GM23338 (cell line): ENCODE data around the gene TNFRSF1A. TPM values are rescaled to one million over a fixed set of nuclear protein-coding genes. Genes with fewer than 3 reads are reported as not detected.
A peak's percentile ranks its signal among the peaks of the same experiment; 100 is the strongest.

Experiments
- ATAC-seq: fragments of 200-7000 bp; cut with Tn5 transposase; 3 replicates; pipeline ENCODE4 v1.9.1; 2020
- DNase-seq: peaks from one replicate; pipeline ENCODE4 v3.0.0-alpha.2; 2015; ENCODE audit warnings: low spot score
- H2AFZ ChIP-seq: fragments of 200-600 bp; sonication (generic); 2 replicates; pipeline ENCODE4 v1.8.0; 2016; ENCODE audit warnings: antibody characterized with exemption, mild to moderate bottlenecking, moderate library complexity
- H3F3A ChIP-seq: fragments of 200-600 bp; sonication (generic); replicated peaks from 2 replicates; pipeline ENCODE4 v1.8.0; 2017; ENCODE audit warnings: antibody characterized with exemption, mixed run types, low read depth
- H3K27ac ChIP-seq: fragments of 200-600 bp; sonication (generic); 2 replicates; pipeline ENCODE4 v1.6.1; 2016; ENCODE audit warnings: low read depth
- H3K27me3 ChIP-seq: fragments of 200-600 bp; sonication (generic); 2 replicates; pipeline ENCODE4 v1.8.0; 2016; ENCODE audit warnings: mild to moderate bottlenecking, mixed run types, moderate library complexity; ENCODE audit not compliant: insufficient read depth
- H3K36me3 ChIP-seq: fragments of 200-600 bp; sonication (generic); 2 replicates; pipeline ENCODE4 v1.8.0; 2016; ENCODE audit warnings: mild to moderate bottlenecking; ENCODE audit not compliant: insufficient read depth
- H3K4me1 ChIP-seq: fragments of 200-600 bp; sonication (generic); 2 replicates; pipeline ENCODE4 v1.8.0; 2016; ENCODE audit warnings: mild to moderate bottlenecking, moderate library complexity; ENCODE audit not compliant: insufficient read depth
- H3K4me2 ChIP-seq: fragments of 200-600 bp; sonication (generic); 2 replicates; pipeline ENCODE4 v1.7.1; 2017; ENCODE audit warnings: mixed run types
- H3K4me3 ChIP-seq: fragments of 200-600 bp; sonication (generic); 2 replicates; pipeline ENCODE4 v1.6.1; 2016; ENCODE audit warnings: mixed run types
- H3K79me2 ChIP-seq: fragments of 200-600 bp; sonication (generic); replicated peaks from 2 replicates; pipeline ENCODE4 v1.8.0; 2017; ENCODE audit warnings: mild to moderate bottlenecking; ENCODE audit not compliant: insufficient read depth
- H3K9me2 ChIP-seq: fragments of 200-600 bp; sonication (generic); 2 replicates; pipeline ENCODE4 v1.8.0; 2017; ENCODE audit not compliant: insufficient read depth
- H4K20me1 ChIP-seq: fragments of 200-600 bp; sonication (generic); replicated peaks from 2 replicates; pipeline ENCODE4 v1.8.0; 2017; ENCODE audit warnings: mild to moderate bottlenecking; ENCODE audit not compliant: insufficient read depth
- H3K27ac Mint-ChIP-seq: 2 replicates; pipeline ENCODE4 v1.8.0; 2020; ENCODE audit warnings: inconsistent platforms, mild to moderate bottlenecking, moderate library complexity, mixed read lengths
- H3K27me3 Mint-ChIP-seq: 3 replicates; pipeline ENCODE4 v1.8.0; 2022; ENCODE audit warnings: low read depth, mild to moderate bottlenecking, moderate library complexity, mixed read lengths, inconsistent platforms; ENCODE audit not compliant: insufficient read depth, poor library complexity
- H3K36me3 Mint-ChIP-seq: 3 replicates; pipeline ENCODE4 v1.8.0; 2021; ENCODE audit warnings: low read depth, mild to moderate bottlenecking, inconsistent platforms, moderate library complexity, mixed read lengths
- H3K4me1 Mint-ChIP-seq: 3 replicates; pipeline ENCODE4 v1.8.0; 2020; ENCODE audit warnings: mild to moderate bottlenecking, inconsistent platforms, mixed read lengths
- H3K4me3 Mint-ChIP-seq: 3 replicates; pipeline ENCODE4 v1.8.0; 2021; ENCODE audit warnings: moderate library complexity, mild to moderate bottlenecking, inconsistent platforms, mixed read lengths
- H3K9me3 Mint-ChIP-seq: 3 replicates; pipeline ENCODE4 v1.8.0; 2020; ENCODE audit warnings: moderate library complexity, mild to moderate bottlenecking, inconsistent platforms, mixed read lengths
- CREB1 ChIP-seq: fragments of 250-450 bp; sonication (Bioruptor Pico); IDR thresholded peaks from 2 replicates; pipeline ENCODE4 v1.5.0; 2020; ENCODE audit warnings: low read depth, mild to moderate bottlenecking, moderate library complexity
- POLR2AphosphoS5 ChIP-seq: IDR thresholded peaks from 2 replicates; pipeline ENCODE4 v1.6.1; 2016; ENCODE audit warnings: antibody characterized with exemption, low read depth
- STAT1 ChIP-seq: IDR thresholded peaks from one replicate; pipeline ENCODE4 v1.6.1; 2016; ENCODE audit warnings: antibody characterized with exemption; ENCODE audit not compliant: unreplicated experiment
- ZNF331 ChIP-seq: fragments of 250-450 bp; sonication (Bioruptor Pico); IDR thresholded peaks from 2 replicates; pipeline ENCODE4 v1.5.0; 2020; ENCODE audit warnings: low read depth, mild to moderate bottlenecking, moderate library complexity
- ZNF462 ChIP-seq: fragments of 250-450 bp; sonication (Bioruptor Pico); IDR thresholded peaks from 2 replicates; pipeline ENCODE4 v1.5.0; 2020; ENCODE audit warnings: mild to moderate bottlenecking, moderate library complexity
- polyA plus RNA-seq: library from polyadenylated mRNA; unstranded; fragments of >200 nt; fragmentation: Nextera tagmentation; extraction: Ambion mirVana; gene quantifications from 2 replicates; pipeline ENCODE4 v1.2.1, GENCODE V29; 2016
- total RNA-seq: library from RNA; depleted of rRNA; stranded (reverse); fragments of >200 nt; shearing (Covaris generic); gene quantifications from 2 replicates; pipeline ENCODE4 v1.2.3, GENCODE V29; 2014
- TF ChIP-seq, protein P1 (sequence below), 2 experiments: fragments of 200-600 bp in 1 of 2; sonication (generic) in 1 of 2; conservative IDR thresholded peaks; 2 replicates each; pipeline versions ENCODE4 v1.5.1 to v1.6.1; 2016 to 2017; ENCODE audit warnings: antibody characterized with exemption in 2 of 2, low read depth in 2 of 2, mild to moderate bottlenecking in 2 of 2, moderate library complexity in 1 of 2

TNFRSF1A gene
- total and polyA plus RNA-seq, 2 experiments from 2014 or later: 24.3 to 43.4 TPM

DNA sequence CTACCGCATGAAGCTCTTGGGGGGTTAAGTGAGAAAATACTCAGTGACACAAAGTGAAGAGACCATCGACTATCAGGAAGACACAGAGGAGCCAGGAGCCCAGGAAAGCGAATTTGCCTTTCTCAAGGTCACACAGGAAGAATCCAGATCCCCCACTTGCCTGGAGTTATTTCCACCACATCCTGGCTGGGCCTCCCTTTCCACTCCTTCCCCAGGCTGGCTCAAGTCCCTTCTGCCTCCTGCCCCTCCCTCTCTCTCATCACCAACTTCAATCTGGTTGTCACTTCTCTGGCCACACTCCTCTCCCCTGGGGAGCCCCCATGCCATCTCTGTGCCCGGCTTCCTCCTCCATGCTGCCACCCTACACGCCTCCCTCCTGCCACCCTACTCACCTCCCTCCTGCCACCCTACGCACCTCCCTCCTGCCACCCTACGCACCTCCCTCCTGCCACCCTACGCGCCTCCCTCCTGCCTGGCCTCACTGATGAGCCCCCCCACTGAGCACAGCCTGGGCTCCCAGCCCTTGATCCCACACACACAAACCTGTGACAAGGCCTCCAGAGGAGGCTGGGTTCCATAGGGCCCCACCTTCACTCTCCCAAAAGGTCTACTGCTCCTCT lies 27.1 kb upstream of the TNFRSF1A start (continued):
- TF ChIP-seq, protein P1, sequence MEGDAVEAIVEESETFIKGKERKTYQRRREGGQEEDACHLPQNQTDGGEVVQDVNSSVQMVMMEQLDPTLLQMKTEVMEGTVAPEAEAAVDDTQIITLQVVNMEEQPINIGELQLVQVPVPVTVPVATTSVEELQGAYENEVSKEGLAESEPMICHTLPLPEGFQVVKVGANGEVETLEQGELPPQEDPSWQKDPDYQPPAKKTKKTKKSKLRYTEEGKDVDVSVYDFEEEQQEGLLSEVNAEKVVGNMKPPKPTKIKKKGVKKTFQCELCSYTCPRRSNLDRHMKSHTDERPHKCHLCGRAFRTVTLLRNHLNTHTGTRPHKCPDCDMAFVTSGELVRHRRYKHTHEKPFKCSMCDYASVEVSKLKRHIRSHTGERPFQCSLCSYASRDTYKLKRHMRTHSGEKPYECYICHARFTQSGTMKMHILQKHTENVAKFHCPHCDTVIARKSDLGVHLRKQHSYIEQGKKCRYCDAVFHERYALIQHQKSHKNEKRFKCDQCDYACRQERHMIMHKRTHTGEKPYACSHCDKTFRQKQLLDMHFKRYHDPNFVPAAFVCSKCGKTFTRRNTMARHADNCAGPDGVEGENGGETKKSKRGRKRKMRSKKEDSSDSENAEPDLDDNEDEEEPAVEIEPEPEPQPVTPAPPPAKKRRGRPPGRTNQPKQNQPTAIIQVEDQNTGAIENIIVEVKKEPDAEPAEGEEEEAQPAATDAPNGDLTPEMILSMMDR (conservative IDR thresholded peaks at IDR 0.05; ENCODE audit: low read depth in 2 of 2): no peak
- TF ChIP-seq STAT1 (no peak), ZNF462 (no peak), ZNF331 (CRISPR knock-in tag) (no peak)

DNA sequence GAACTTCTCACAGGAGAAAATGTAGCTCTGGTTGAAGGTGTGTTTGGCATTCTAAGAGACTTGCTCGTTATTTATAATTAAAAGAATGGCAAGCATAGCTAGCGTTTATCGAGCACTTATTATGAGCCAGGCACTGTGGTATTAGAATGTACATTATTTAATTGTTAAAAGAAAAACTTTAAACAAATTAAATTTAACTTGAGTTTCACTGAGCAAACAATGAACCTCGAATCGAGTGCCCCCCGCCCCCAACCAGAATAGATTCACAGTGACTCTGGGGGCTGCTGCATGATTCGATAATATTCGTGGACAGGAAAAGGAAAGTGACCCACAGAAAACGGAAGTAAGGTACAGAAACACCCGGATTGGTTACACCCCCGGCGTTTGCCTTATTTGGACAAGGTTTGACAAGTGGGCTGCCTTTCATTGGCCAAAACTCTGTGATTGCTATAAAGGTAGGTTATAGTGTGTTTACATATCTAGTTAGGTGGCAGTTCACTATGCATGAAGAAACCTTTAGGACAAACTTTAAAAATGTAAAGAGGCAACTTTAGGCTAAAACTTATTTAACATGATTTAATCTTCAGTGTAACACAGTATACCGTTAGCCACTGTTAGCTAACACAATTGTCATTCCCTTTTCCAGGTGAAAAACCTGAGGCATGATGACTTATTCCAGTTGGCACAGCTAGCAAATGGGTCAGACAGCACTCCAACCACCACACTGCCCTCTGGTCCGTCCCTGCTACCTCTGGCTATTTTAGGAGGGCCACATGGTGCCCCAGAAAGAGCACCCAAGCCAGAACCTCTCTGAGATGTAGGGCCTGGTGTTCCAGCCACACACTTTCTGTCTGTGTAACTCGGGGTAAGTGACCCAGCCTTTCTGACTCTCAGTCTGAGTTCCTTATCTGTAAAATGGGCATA lies 26.4 kb upstream of the TNFRSF1A start:
- peak overlapping the region; percentile 65 for H3K27ac Mint-ChIP-seq
- DNase-seq (no peak), ATAC-seq (no peak)
- H3K4me3 Mint-ChIP-seq: no peak overlapping the region
- TF ChIP-seq CREB1 (CRISPR knock-in tag) (no peak), POLR2AphosphoS5 (no peak)
- H3K4me2 ChIP-seq: no peak overlapping the region
- peaks cover 26% of the 10 kb centered on the region; the same call in 1 of the 2 replicates for H3F3A ChIP-seq
- H3K36me3 Mint-ChIP-seq: peaks cover 52% of the 10 kb centered on the region
- H3K9me2 ChIP-seq: no peaks in the 10 kb centered on the region
- H3K9me3 Mint-ChIP-seq: no peaks in the 10 kb centered on the region
- H3K4me1 Mint-ChIP-seq: peaks cover 60% of the 10 kb centered on the region
- H3K36me3 ChIP-seq: no peaks in the 10 kb centered on the region
- no peaks in the 10 kb centered on the region for H3K27me3 ChIP-seq
- 0 out of 2 replicates have a peak overlapping the region, but pooled peaks have one; percentile 8 for H3K27ac ChIP-seq
- H4K20me1 ChIP-seq: peaks cover 24% of the 10 kb centered on the region
- H3K79me2 ChIP-seq: peaks cover 89% of the 10 kb centered on the region
- H2AFZ ChIP-seq: no peak overlapping the region
- no peak overlapping the region for H3K4me3 ChIP-seq
- H3K4me1 ChIP-seq: peaks cover 37% of the 10 kb centered on the region
- peaks cover 12% of the 10 kb centered on the region for H3K27me3 Mint-ChIP-seq
